Smooth muscle cell (in vitro differentiated cells): ENCODE results near the gene PVR. TPM values are rescaled to one million over a fixed set of nuclear protein-coding genes. Genes with fewer than 3 reads are reported as not detected.

Experiments
- DNase-seq: peaks from one replicate; lab custom pipeline; 2025; ENCODE audit not compliant: unreplicated experiment; lab: John Stamatoyannopoulos, UW
- H2AFZ ChIP-seq: fragments of 200-600 bp; sonication (generic); 2 replicates; pipeline ENCODE4 v1.6.0; 2016; ENCODE audit warnings: antibody characterized with exemption, low read depth, mild to moderate bottlenecking
- H3F3A ChIP-seq: fragments of 200-600 bp; sonication (generic); 2 replicates; pipeline ENCODE4 v1.6.0; 2017; ENCODE audit warnings: antibody characterized with exemption, low read depth
- H3K27ac ChIP-seq: fragments of 200-600 bp; sonication (generic); 2 replicates; pipeline ENCODE4 v1.5.1; 2016; ENCODE audit warnings: low read depth, mild to moderate bottlenecking
- H3K27me3 ChIP-seq: fragments of 200-600 bp; sonication (generic); 2 replicates; pipeline ENCODE4 v1.6.1; 2016; ENCODE audit warnings: low read depth, mild to moderate bottlenecking
- H3K36me3 ChIP-seq: fragments of 200-600 bp; sonication (generic); 2 replicates; pipeline ENCODE4 v1.5.1; 2016; ENCODE audit warnings: low read depth
- H3K4me1 ChIP-seq: fragments of 200-600 bp; sonication (generic); 2 replicates; pipeline ENCODE4 v1.5.1; 2016; ENCODE audit warnings: low read depth
- H3K4me2 ChIP-seq: fragments of 200-600 bp; sonication (generic); 2 replicates; pipeline ENCODE4 v1.6.0; 2016; ENCODE audit warnings: mild to moderate bottlenecking
- H3K4me3 ChIP-seq: fragments of 200-600 bp; sonication (generic); 2 replicates; pipeline ENCODE4 v1.5.1; 2016; ENCODE audit warnings: mild to moderate bottlenecking
- H3K79me2 ChIP-seq: fragments of 200-600 bp; sonication (generic); 2 replicates; pipeline ENCODE4 v1.6.0; 2016; ENCODE audit warnings: low read depth, mild to moderate bottlenecking
- H3K9ac ChIP-seq: fragments of 200-600 bp; sonication (generic); 2 replicates; pipeline ENCODE4 v1.6.0; 2016; ENCODE audit warnings: low read depth
- H3K9me3 ChIP-seq: fragments of 200-600 bp; sonication (generic); replicated peaks from 2 replicates; pipeline ENCODE4 v1.5.1; 2016; ENCODE audit warnings: low read depth
- H4K20me1 ChIP-seq: fragments of 200-600 bp; sonication (generic); 2 replicates; pipeline ENCODE4 v1.6.0; 2016; ENCODE audit warnings: low read depth
- WGBS: methylation state at CpG from one replicate; pipeline ENCODE4 v1.1.7; 2016; ENCODE audit warnings: low lambda C conversion rate; 5-methylcytosine and 5-hydroxymethylcytosine counted together
- polyA plus RNA-seq: library from polyadenylated mRNA; unstranded; fragments of >200 nt; fragmentation: Nextera tagmentation; extraction: Ambion mirVana; gene quantifications from 2 replicates; pipeline ENCODE4 v1.2.1, GENCODE V29; 2016
- total RNA-seq: library from RNA; depleted of rRNA; stranded (reverse); fragments of >200 nt; gene quantifications from 2 replicates; pipeline ENCODE4 v1.2.3, GENCODE V29; 2014
- TF ChIP-seq, protein P1 (sequence below): fragments of 200-600 bp; sonication (generic); IDR thresholded peaks from 2 replicates; pipeline ENCODE4 v1.5.1; 2017; ENCODE audit warnings: borderline replicate concordance, mild to moderate bottlenecking, antibody characterized with exemption; ENCODE audit not compliant: insufficient read depth, poor library complexity, severe bottlenecking

Gene PVR, protein sequence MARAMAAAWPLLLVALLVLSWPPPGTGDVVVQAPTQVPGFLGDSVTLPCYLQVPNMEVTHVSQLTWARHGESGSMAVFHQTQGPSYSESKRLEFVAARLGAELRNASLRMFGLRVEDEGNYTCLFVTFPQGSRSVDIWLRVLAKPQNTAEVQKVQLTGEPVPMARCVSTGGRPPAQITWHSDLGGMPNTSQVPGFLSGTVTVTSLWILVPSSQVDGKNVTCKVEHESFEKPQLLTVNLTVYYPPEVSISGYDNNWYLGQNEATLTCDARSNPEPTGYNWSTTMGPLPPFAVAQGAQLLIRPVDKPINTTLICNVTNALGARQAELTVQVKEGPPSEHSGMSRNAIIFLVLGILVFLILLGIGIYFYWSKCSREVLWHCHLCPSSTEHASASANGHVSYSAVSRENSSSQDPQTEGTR
- total RNA-seq: 23.5 and 25.4 TPM in 2 replicates
- 28.5 and 35.0 TPM in 2 replicates for polyA plus RNA-seq

DNA sequence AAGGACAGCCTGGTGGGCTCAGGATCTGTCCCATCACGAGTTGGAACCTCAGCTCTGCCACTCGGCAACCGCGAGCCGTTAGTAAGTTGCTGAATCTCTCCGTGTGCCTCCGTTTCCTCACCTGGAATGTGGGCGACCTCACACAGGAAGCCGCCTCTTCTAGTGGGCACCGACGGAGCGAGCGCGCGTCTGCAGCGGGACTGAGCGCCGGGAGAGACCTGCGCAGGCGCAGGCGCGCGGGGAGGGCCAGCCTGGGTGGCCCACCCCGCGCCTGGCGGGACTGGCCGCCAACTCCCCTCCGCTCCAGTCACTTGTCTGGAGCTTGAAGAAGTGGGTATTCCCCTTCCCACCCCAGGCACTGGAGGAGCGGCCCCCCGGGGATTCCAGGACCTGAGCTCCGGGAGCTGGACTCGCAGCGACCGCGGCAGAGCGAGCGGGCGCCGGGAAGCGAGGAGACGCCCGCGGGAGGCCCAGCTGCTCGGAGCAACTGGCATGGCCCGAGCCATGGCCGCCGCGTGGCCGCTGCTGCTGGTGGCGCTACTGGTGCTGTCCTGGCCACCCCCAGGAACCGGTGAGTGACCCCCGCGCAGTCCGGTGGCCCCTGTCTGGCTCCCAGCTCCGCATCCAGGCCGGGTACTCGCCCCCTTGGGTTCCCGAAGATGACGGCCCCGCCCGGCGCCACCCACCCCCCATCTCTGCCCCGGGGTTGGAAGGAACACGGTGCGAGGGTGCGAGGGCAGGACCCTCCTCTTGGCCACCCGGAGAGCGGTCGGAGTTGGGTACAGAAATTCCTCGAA, at the start of gene PVR:
TSS of gene PVR (plus strand) at position 306 of the 797 bp plus-strand sequence. CDS start at position 493, 187 bp downstream.
- WGBS: under 1% methylated on average over 62 of the region's 70 CpGs

DNA sequence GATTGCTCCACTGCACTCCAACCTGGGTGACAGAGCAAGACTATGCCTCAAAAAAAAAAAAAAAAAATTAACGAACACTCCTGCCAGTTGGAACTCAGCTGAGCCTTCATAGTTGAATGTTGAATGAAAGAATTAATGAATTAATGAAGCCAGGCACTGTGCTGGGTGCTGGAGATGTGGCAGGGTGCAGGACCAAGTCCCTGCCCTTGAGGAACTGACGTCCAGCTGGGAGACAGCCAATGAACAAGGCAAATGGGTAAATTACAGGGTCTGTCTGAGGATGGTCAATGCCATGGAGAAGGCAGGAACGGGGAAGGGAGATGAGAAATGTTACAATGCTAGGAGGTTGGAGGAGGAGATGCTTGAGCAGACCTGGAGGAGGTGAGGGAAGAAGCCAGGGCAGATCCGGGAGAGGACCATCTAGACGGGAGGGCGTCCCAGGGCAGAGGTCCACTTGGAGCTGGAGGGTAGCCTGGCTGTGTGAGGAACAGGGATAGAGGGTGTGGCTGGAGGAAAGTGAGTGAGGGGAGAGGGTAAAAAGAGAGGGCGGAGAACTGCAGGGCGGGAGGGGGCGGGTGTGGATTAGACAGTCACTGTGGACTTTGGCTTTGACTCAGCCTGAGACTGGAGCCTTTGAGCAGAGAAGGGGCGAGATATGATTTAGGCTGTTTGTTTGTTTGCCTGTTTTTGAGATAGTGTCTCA, 47.1 kb upstream of the PVR start:
- H3F3A ChIP-seq: no peaks in the 10 kb centered on the region
- DNase-seq: no peak
- no peaks in the 10 kb centered on the region for H3K36me3 ChIP-seq
- no peak overlapping the region for H2AFZ ChIP-seq
- H3K9ac ChIP-seq: no peak overlapping the region
- H3K79me2 ChIP-seq: no peaks in the 10 kb centered on the region
- H4K20me1 ChIP-seq: no peaks in the 10 kb centered on the region
- WGBS: 91% methylated on average over 8 of the region's 10 CpGs
- TF ChIP-seq, protein P1, sequence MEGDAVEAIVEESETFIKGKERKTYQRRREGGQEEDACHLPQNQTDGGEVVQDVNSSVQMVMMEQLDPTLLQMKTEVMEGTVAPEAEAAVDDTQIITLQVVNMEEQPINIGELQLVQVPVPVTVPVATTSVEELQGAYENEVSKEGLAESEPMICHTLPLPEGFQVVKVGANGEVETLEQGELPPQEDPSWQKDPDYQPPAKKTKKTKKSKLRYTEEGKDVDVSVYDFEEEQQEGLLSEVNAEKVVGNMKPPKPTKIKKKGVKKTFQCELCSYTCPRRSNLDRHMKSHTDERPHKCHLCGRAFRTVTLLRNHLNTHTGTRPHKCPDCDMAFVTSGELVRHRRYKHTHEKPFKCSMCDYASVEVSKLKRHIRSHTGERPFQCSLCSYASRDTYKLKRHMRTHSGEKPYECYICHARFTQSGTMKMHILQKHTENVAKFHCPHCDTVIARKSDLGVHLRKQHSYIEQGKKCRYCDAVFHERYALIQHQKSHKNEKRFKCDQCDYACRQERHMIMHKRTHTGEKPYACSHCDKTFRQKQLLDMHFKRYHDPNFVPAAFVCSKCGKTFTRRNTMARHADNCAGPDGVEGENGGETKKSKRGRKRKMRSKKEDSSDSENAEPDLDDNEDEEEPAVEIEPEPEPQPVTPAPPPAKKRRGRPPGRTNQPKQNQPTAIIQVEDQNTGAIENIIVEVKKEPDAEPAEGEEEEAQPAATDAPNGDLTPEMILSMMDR: no peak
- H3K27ac ChIP-seq: no peak overlapping the region
- no peak overlapping the region for H3K4me2 ChIP-seq
- H3K4me3 ChIP-seq: no peak overlapping the region
- peaks cover 4% of the 10 kb centered on the region for H3K4me1 ChIP-seq
- H3K27me3 ChIP-seq: no peaks in the 10 kb centered on the region
- no peaks in the 10 kb centered on the region for H3K9me3 ChIP-seq

More for the DNA sequence above, at the start of gene PVR:
- peak within 1 kb of the TSS; percentile 66 for H3K4me3 ChIP-seq
- peak; percentile 39 for DNase-seq
- TF ChIP-seq, protein P1: no peak
- H3F3A ChIP-seq: peaks cover 5% of the 10 kb centered on the region
- H3K4me1 ChIP-seq: no peaks in the 10 kb centered on the region
- peak within 1 kb of the TSS; percentile 57 for H3K9ac ChIP-seq
- peaks cover 24% of the 10 kb centered on the region for H4K20me1 ChIP-seq
- peaks cover 23% of the 10 kb centered on the region for H3K79me2 ChIP-seq
- no peaks in the 10 kb centered on the region for H3K9me3 ChIP-seq
- peak within 1 kb of the TSS; percentile 52 for H3K27ac ChIP-seq
- no peaks in the 10 kb centered on the region for H3K27me3 ChIP-seq
- peak within 1 kb of the TSS; percentile 60 for H2AFZ ChIP-seq
- no peaks in the 10 kb centered on the region for H3K36me3 ChIP-seq
- H3K4me2 ChIP-seq: peak within 1 kb of the TSS; percentile 87

DNA sequence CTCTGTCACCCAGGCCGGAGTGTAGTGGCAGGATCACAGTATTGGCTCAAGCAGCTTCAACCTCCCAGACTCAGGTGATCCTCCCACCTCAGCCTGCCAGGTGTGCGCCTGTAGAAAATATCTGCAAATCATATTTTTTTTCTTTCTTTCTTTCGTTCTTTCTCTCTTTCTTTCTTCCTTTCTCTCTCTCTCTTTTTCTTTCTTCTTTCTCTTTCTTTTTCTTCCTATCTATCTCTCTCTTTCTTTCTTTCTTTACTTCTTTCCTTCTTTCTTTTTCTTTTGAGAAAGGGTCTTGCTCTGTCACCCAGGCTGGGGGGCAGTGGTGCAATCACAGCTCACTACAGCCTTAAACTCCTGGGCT, 46.6 kb upstream of the PVR start:
- Histone ChIP-seq H3K4me1 (peaks cover 4% of the 10 kb centered on the region), H3K36me3 (no peaks in the 10 kb centered on the region), H3K9ac (no peak overlapping the region), H4K20me1 (no peaks in the 10 kb centered on the region), H3K27me3 (no peaks in the 10 kb centered on the region), H3F3A (no peaks in the 10 kb centered on the region), H3K4me2 (no peak overlapping the region), H3K9me3 (no peaks in the 10 kb centered on the region), H3K79me2 (no peaks in the 10 kb centered on the region), H3K4me3 (no peak overlapping the region), H3K27ac (no peak overlapping the region), H2AFZ (no peak overlapping the region)
- no peak for DNase-seq
- WGBS: 62% methylated on average over 3 of the region's 3 CpGs
- TF ChIP-seq, protein P1: no peak
